T-helper 1 cell treated with Interleukin-12 subunit alpha and Interleukin-12 subunit beta and Interleukin-4 antibody, amounts not matched to agents 30 μg/mL and 1 μg/mL, for 36 hours (primary cell): ENCODE results near the gene RAB11FIP2.

Source experiments
- H3K27ac Mint-ChIP-seq: one replicate; pipeline ENCODE4 v1.8.0; 2021; ENCODE audit warnings: mild to moderate bottlenecking, mixed read lengths
- H3K27me3 Mint-ChIP-seq: one replicate; pipeline ENCODE4 v1.8.0; 2021; ENCODE audit warnings: low read depth, mixed read lengths
- H3K36me3 Mint-ChIP-seq: one replicate; pipeline ENCODE4 v1.8.0; 2021; ENCODE audit warnings: low read depth, mixed read lengths
- H3K4me1 Mint-ChIP-seq: one replicate; pipeline ENCODE4 v1.8.0; 2021; ENCODE audit warnings: low read depth, mixed read lengths
- H3K4me3 Mint-ChIP-seq: one replicate; pipeline ENCODE4 v1.8.0; 2021; ENCODE audit warnings: mild to moderate bottlenecking, moderate library complexity, mixed read lengths
- H3K9me3 Mint-ChIP-seq: one replicate; pipeline ENCODE4 v1.8.0; 2021; ENCODE audit warnings: mixed read lengths

Gene RAB11FIP2

GRCh38 chr10:118045837-118046394 is 825 bp downstream of the RAB11FIP2 start:
- Mint-ChIP-seq H3K27ac (peak overlapping the region; percentile 68), H3K4me3 (peak overlapping the region; percentile 85), H3K27me3 (peaks cover 9% of the 10 kb centered on the region), H3K36me3 (peaks cover 2% of the 10 kb centered on the region), H3K4me1 (peaks cover 15% of the 10 kb centered on the region), H3K9me3 (no peaks in the 10 kb centered on the region)

- Mint-ChIP-seq H3K4me1 (peaks cover 15% of the 10 kb centered on the region), H3K27me3 (peaks cover 2% of the 10 kb centered on the region), H3K4me3 (peak overlapping the region; percentile 85), H3K9me3 (no peaks in the 10 kb centered on the region), H3K27ac (peak overlapping the region; percentile 68), H3K36me3 (peaks cover 2% of the 10 kb centered on the region)
Measured at GRCh38 chr10:118045158-118045836, 1.4 kb downstream of the RAB11FIP2 start.

- peaks cover 8% of the 10 kb centered on the region for H3K36me3 Mint-ChIP-seq
- no peaks in the 10 kb centered on the region for H3K27me3 Mint-ChIP-seq
- H3K27ac Mint-ChIP-seq = no peak overlapping the region
- no peaks in the 10 kb centered on the region for H3K9me3 Mint-ChIP-seq
- no peak overlapping the region for H3K4me3 Mint-ChIP-seq
- H3K4me1 Mint-ChIP-seq = peaks cover 15% of the 10 kb centered on the region
Measured at GRCh38 chr10:118042827-118043242, 3.9 kb downstream of the RAB11FIP2 start.

GRCh38 chr10:118042336-118042735 is 4.4 kb downstream of the RAB11FIP2 start:
- H3K4me3 Mint-ChIP-seq = no peak overlapping the region
- H3K27me3 Mint-ChIP-seq = no peaks in the 10 kb centered on the region
- H3K36me3 Mint-ChIP-seq = peaks cover 8% of the 10 kb centered on the region
- peaks cover 15% of the 10 kb centered on the region for H3K4me1 Mint-ChIP-seq
- H3K9me3 Mint-ChIP-seq = no peaks in the 10 kb centered on the region
- no peak overlapping the region for H3K27ac Mint-ChIP-seq

- Mint-ChIP-seq H3K9me3 (no peaks in the 10 kb centered on the region), H3K27me3 (no peaks in the 10 kb centered on the region), H3K27ac (no peak overlapping the region), H3K4me3 (no peak overlapping the region), H3K36me3 (peaks cover 8% of the 10 kb centered on the region), H3K4me1 (peaks cover 21% of the 10 kb centered on the region)
Measured at GRCh38 chr10:118041316-118041715, 5.4 kb downstream of the RAB11FIP2 start.

- Mint-ChIP-seq H3K36me3 (peaks cover 9% of the 10 kb centered on the region), H3K4me1 (peaks cover 17% of the 10 kb centered on the region), H3K9me3 (no peaks in the 10 kb centered on the region), H3K27ac (no peak overlapping the region), H3K27me3 (no peaks in the 10 kb centered on the region), H3K4me3 (no peak overlapping the region)
Measured at GRCh38 chr10:118036281-118036875, 10.4 kb downstream of the RAB11FIP2 start.

GRCh38 chr10:118035354-118036005 is 11.3 kb downstream of the RAB11FIP2 start:
- no peaks in the 10 kb centered on the region for H3K9me3 Mint-ChIP-seq
- no peaks in the 10 kb centered on the region for H3K27me3 Mint-ChIP-seq
- H3K27ac Mint-ChIP-seq = peak overlapping the region; percentile 39
- peaks cover 9% of the 10 kb centered on the region for H3K36me3 Mint-ChIP-seq
- peak overlapping the region; percentile 30 for H3K4me3 Mint-ChIP-seq
- H3K4me1 Mint-ChIP-seq = peaks cover 19% of the 10 kb centered on the region

- no peak overlapping the region for H3K27ac Mint-ChIP-seq
- H3K4me1 Mint-ChIP-seq = peaks cover 19% of the 10 kb centered on the region
- H3K27me3 Mint-ChIP-seq = no peaks in the 10 kb centered on the region
- H3K36me3 Mint-ChIP-seq = peaks cover 9% of the 10 kb centered on the region
- H3K4me3 Mint-ChIP-seq = no peak overlapping the region
- H3K9me3 Mint-ChIP-seq = no peaks in the 10 kb centered on the region
Measured at GRCh38 chr10:118034791-118035261, 11.9 kb downstream of the RAB11FIP2 start.

GRCh38 chr10:118033905-118034304 is 12.8 kb downstream of the RAB11FIP2 start:
- no peaks in the 10 kb centered on the region for H3K9me3 Mint-ChIP-seq
- H3K27me3 Mint-ChIP-seq = no peaks in the 10 kb centered on the region
- peaks cover 24% of the 10 kb centered on the region for H3K4me1 Mint-ChIP-seq
- no peak overlapping the region for H3K4me3 Mint-ChIP-seq
- H3K36me3 Mint-ChIP-seq = peaks cover 5% of the 10 kb centered on the region
- H3K27ac Mint-ChIP-seq = no peak overlapping the region

GRCh38 chr10:118032564-118032963 is 14.2 kb downstream of the RAB11FIP2 start:
- Mint-ChIP-seq H3K9me3 (no peaks in the 10 kb centered on the region), H3K27me3 (no peaks in the 10 kb centered on the region), H3K36me3 (peaks cover 6% of the 10 kb centered on the region), H3K4me3 (no peak overlapping the region), H3K27ac (no peak overlapping the region), H3K4me1 (peaks cover 24% of the 10 kb centered on the region)

- H3K9me3 Mint-ChIP-seq = no peaks in the 10 kb centered on the region
- peaks cover 6% of the 10 kb centered on the region for H3K36me3 Mint-ChIP-seq
- no peak overlapping the region for H3K4me3 Mint-ChIP-seq
- peaks cover 19% of the 10 kb centered on the region for H3K4me1 Mint-ChIP-seq
- no peaks in the 10 kb centered on the region for H3K27me3 Mint-ChIP-seq
- no peak overlapping the region for H3K27ac Mint-ChIP-seq
Measured at GRCh38 chr10:118031351-118032075, 15.2 kb downstream of the RAB11FIP2 start.

GRCh38 chr10:118028619-118029018 is 18.1 kb downstream of the RAB11FIP2 start:
- H3K27me3 Mint-ChIP-seq = no peaks in the 10 kb centered on the region
- H3K4me3 Mint-ChIP-seq = no peak overlapping the region
- peaks cover 9% of the 10 kb centered on the region for H3K36me3 Mint-ChIP-seq
- H3K27ac Mint-ChIP-seq = no peak overlapping the region
- H3K9me3 Mint-ChIP-seq = no peaks in the 10 kb centered on the region
- H3K4me1 Mint-ChIP-seq = peaks cover 7% of the 10 kb centered on the region

- Mint-ChIP-seq H3K36me3 (peaks cover 5% of the 10 kb centered on the region), H3K4me3 (no peak overlapping the region), H3K9me3 (no peaks in the 10 kb centered on the region), H3K27me3 (no peaks in the 10 kb centered on the region), H3K27ac (no peak overlapping the region), H3K4me1 (peaks cover 7% of the 10 kb centered on the region)
Measured at GRCh38 chr10:118027397-118027796, 19.3 kb downstream of the RAB11FIP2 start.

- H3K4me3 Mint-ChIP-seq = no peak overlapping the region
- H3K4me1 Mint-ChIP-seq = peaks cover 7% of the 10 kb centered on the region
- no peaks in the 10 kb centered on the region for H3K27me3 Mint-ChIP-seq
- H3K9me3 Mint-ChIP-seq = no peaks in the 10 kb centered on the region
- no peak overlapping the region for H3K27ac Mint-ChIP-seq
- peaks cover 5% of the 10 kb centered on the region for H3K36me3 Mint-ChIP-seq
Measured at GRCh38 chr10:118026936-118027335, 19.8 kb downstream of the RAB11FIP2 start.
